Activated CD4-positive, alpha-beta T cell treated with anti-CD3 and anti-CD28 coated beads, Interleukin-2, amount 10 ng/mL, durations not matched to agents 24 days and 14 days (primary cell): ENCODE results near the gene TBX1. TPM values are rescaled to one million over a fixed set of nuclear protein-coding genes. Genes with fewer than 3 reads are reported as not detected.
"Not testable (repeated sequence)": the region's sequence is repeated elsewhere in the genome, so short reads cannot be mapped to it uniquely, and the experiment has no call there.

Experiments
- DNase-seq: peaks from one replicate; pipeline ENCODE4 v3.0.0; 2022
- H3K27ac Mint-ChIP-seq: one replicate; pipeline ENCODE4 v1.8.0; 2022; ENCODE audit warnings: mild to moderate bottlenecking, mixed read lengths
- H3K27me3 Mint-ChIP-seq: one replicate; pipeline ENCODE4 v1.8.0; 2022; ENCODE audit warnings: mixed read lengths
- H3K36me3 Mint-ChIP-seq: one replicate; pipeline ENCODE4 v1.8.0; 2022; ENCODE audit warnings: low read depth, mild to moderate bottlenecking, mixed read lengths
- H3K4me1 Mint-ChIP-seq: one replicate; pipeline ENCODE4 v1.8.0; 2021; ENCODE audit warnings: mixed read lengths
- H3K4me3 Mint-ChIP-seq: one replicate; pipeline ENCODE4 v1.8.0; 2022; ENCODE audit warnings: mild to moderate bottlenecking, moderate library complexity, mixed read lengths
- H3K9me3 Mint-ChIP-seq: one replicate; pipeline ENCODE4 v1.8.0; 2021; ENCODE audit warnings: mixed read lengths
- intact Hi-C: fragments of 100-400 bp; cut with micrococcal nuclease; formaldehyde crosslinking; loops from one replicate; pipeline ENCODE4 v1.15.1; 2023
- total RNA-seq: library from RNA; stranded (reverse); gene quantifications from 2 replicates; pipeline ENCODE4 v1.2.3, GENCODE V29; 2022

Gene TBX1
- total RNA-seq, 1 donor from 2014 or later = not detected

DNA sequence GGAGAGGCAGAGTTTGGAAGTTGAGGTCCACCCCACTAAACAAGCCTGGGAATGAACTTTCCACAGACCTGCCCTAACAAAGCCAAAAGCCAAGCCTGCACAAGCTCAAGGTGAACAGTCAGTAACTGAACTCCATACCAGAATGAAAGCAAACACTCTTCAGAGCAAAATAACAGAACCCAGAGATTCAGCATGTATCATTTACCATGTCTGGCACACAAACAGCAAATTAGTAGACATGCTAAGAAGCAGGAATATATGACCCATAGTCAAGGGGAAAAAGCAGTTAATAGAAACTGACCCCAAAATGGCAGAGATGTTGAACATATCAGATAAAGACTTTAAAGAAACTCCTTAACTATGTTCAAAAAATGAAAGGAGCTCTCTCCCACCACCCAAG is 31.3 kb downstream of the TBX1 start:
- no peaks in the 10 kb centered on the region for H3K27me3 Mint-ChIP-seq
- no peak for DNase-seq
- intact Hi-C loops = no loop called here
- peaks cover 8% of the 10 kb centered on the region for H3K36me3 Mint-ChIP-seq
- H3K27ac Mint-ChIP-seq = no peak overlapping the region
- H3K4me3 Mint-ChIP-seq = no peak overlapping the region
- no peaks in the 10 kb centered on the region for H3K4me1 Mint-ChIP-seq
- no peaks in the 10 kb centered on the region for H3K9me3 Mint-ChIP-seq

DNA sequence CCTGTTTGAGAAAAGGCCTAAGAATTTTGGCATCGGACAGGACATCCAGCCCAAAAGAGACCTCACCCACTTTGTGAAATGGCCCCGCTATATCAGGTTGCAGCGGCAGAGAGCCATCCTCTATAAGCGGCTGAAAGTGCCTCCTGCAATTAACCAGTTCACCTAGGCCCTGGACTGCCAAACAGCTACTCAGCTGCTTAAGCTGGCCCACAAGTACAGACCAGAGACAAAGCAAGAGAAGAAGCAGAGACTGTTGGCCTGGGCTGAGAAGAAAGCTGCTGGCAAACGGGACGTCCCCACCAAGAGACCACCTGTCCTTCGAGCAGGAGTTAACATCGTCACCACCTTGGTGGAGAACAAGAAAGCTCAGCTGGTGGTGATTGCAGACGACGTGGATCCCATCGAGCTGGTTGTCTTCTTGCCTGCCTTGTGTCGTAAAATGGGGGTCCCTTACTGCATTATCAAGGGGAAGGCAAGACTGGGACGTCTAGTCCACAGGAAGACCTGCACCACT is 31.9 kb downstream of the TBX1 start:
- H3K4me1 Mint-ChIP-seq, H3K27me3 Mint-ChIP-seq, H3K9me3 Mint-ChIP-seq, intact Hi-C loops, H3K36me3 Mint-ChIP-seq, H3K27ac Mint-ChIP-seq, DNase-seq, H3K4me3 Mint-ChIP-seq: not testable (repeated sequence)

DNA sequence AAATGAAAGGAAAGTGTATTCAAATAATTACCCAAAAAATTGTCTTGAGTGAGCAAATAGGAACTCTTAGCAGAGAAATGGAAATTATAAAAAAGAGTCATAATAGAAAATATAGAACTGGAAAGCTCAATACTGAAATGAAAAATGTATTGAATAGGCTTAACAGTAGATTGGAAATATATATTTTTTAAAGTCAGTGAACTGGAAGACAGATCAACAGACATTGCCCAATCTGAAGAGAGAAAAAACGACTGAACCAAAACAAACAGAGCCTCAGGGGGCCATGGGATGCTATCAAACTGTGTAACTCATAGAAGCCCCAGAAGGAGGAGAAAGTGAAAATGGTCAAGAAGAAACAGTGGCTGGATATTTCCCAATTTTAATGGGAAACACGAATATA is 32.6 kb downstream of the TBX1 start:
- Mint-ChIP-seq H3K9me3 (no peaks in the 10 kb centered on the region), H3K27ac (no peak overlapping the region), H3K4me3 (no peak overlapping the region), H3K27me3 (no peaks in the 10 kb centered on the region), H3K4me1 (no peaks in the 10 kb centered on the region), H3K36me3 (peaks cover 8% of the 10 kb centered on the region)
- intact Hi-C loops = no loop called here
- no peak for DNase-seq

DNA sequence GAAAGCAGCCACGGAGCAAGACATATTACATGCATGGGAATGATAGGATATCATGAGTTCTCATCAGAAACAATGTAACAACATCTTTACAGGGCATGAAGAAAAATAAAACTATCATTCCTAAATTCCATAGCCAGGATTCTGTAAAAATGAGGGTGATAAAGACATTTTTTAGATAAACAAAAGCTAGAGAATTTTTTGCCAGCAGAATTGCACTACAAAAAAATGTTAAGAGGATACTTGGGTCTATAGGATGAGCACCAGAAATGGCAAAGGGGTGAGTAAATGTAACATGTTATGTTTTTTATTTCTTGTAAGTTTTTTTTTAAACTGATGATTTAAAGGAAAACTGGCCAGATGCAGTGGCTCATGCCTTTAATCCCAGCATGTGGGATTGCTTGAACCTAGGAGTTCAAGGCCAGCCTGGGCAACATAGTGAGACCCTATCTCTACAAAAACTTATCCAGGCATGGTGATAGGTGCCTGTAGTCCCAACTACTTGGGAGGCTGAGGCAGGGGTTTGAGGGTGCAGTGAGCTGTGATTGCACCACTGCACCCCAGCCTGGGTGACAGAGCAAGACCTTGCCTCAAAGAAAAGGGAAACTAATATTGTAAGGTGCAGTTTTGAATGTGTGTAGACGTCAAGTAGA is 33.2 kb downstream of the TBX1 start:
- Mint-ChIP-seq H3K9me3 (no peaks in the 10 kb centered on the region), H3K27me3 (no peaks in the 10 kb centered on the region), H3K36me3 (peaks cover 8% of the 10 kb centered on the region), H3K27ac (no peak overlapping the region), H3K4me1 (no peaks in the 10 kb centered on the region), H3K4me3 (no peak overlapping the region)
- no peak for DNase-seq
- intact Hi-C loops = no loop called here

DNA sequence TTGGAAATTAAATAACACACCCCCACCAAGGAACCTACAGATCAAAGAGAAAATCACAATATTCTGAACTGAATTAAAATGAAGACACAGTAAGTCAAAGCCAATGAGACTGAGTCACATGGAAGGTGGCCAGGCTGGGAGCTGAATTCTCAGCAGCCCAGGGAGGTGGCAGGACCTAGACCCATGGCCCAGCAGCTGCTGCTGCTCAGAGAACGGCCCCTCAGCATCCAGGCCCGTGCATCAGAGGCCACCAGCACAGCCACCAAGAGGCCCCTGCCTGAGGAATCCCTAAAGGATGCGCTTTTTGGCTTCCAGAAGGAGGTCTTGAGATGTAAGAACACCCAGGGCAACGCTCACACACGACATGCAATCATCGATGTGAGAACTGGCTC is 35.0 kb downstream of the TBX1 start:
- H3K4me1 Mint-ChIP-seq = no peaks in the 10 kb centered on the region
- peaks cover 8% of the 10 kb centered on the region for H3K36me3 Mint-ChIP-seq
- intact Hi-C loops = no loop called here
- no peak overlapping the region for H3K27ac Mint-ChIP-seq
- no peak overlapping the region for H3K4me3 Mint-ChIP-seq
- H3K27me3 Mint-ChIP-seq = no peaks in the 10 kb centered on the region
- H3K9me3 Mint-ChIP-seq = no peaks in the 10 kb centered on the region
- DNase-seq = no peak

DNA sequence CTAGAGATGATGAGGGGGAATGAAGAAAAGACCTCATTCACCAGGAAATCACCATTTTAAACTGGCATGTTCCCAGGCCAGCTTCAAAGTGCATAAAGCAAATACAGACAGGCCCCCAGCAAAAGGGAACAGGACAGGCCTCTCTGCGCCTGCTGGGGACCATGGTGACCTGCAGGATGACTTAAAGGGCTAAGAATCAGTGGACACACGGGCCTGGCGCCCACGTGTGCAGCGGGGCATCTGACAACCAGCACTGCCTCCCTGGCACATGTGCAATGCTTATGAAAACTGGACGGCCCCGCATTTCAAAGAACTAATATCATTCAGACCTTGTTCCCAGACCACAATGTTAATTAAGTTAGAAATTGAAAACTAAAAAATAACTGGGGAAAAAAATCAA is 35.6 kb downstream of the TBX1 start:
- intact Hi-C loops = no loop called here
- Mint-ChIP-seq H3K4me3 (no peak overlapping the region), H3K27me3 (no peaks in the 10 kb centered on the region), H3K27ac (no peak overlapping the region), H3K4me1 (no peaks in the 10 kb centered on the region), H3K9me3 (no peaks in the 10 kb centered on the region), H3K36me3 (peaks cover 8% of the 10 kb centered on the region)
- no peak for DNase-seq

DNA sequence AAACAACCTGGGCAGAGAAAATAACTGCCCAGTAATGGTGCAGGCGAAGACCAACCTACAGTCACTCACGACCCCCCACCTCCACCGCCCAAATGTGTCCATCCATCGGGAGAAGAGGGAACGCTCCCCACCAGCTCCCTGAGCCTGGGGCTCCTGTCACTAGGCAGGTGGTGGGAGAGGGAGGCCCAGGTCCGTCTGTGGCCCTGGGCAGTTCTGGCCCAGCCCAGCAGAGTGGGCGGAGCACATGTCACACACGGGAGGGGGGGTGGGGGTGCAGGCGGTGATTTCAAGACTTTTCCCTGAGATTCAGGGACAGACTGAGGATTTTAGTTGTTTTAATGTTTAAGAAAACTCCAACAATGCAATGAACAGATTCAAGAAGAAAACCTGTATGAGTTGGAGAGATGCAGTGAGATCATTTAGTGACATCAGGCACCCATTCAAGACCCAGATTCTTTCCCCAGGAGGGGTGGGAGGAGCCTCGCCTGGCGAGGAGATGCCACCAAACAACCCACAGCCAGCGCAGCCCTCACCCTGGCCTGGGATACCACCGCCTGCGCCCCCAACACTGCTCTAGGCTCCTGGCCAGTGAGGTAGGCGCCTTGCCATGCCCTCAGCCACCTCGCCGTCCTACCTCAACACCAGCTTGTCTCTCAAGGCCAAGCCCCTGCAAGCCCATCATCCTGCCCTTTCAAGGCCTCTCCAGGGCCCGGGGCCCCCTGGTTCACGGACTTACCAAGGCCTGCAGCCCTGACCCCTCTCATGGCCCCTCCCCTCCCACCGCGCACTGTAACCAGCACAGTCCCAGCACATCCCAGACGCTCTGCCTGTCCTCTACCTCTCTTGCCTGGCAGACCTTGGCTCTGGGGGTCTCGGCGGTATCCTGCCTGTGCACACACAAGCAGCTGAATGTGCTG is 36.8 kb downstream of the TBX1 start:
- H3K4me1 Mint-ChIP-seq = no peaks in the 10 kb centered on the region
- no peaks in the 10 kb centered on the region for H3K9me3 Mint-ChIP-seq
- no peak overlapping the region for H3K4me3 Mint-ChIP-seq
- H3K27me3 Mint-ChIP-seq = no peaks in the 10 kb centered on the region
- H3K27ac Mint-ChIP-seq = no peak overlapping the region
- DNase-seq = no peak
- intact Hi-C loops = no loop called here
- peaks cover 6% of the 10 kb centered on the region for H3K36me3 Mint-ChIP-seq

DNA sequence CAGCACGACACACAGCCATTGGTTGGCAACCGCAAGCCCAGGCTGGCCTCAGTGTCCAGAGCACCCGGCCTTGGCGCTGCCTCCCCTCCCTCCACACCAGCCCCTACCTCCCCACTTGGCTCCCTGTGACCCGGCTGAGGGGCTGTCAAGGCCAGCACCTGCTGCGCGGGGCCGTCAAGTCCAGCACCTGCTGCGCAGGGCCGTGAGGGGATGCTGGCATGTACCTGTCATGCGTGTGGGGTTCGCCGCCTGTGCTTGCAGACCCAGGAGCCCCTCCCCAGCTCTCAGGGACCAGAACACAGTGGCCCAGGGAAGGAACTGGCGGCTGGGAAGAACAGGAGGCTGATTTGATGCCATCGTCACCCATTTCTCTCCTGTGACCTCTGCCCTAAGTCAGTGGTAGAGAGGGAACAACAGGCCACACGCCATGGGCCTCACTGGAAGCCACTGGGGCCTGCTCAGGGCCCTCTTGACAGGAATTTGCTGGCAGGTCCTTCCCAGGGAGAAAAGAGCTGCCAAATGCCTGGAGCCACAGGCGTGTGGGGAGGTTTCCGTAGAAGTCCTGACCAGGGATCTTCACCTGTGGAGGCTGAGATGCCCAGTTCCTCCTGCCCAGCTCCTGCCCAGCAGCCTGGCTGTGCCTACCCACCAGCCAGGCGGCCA is 37.6 kb downstream of the TBX1 start:
- Mint-ChIP-seq H3K27ac (no peak overlapping the region), H3K4me1 (no peaks in the 10 kb centered on the region), H3K27me3 (no peaks in the 10 kb centered on the region), H3K36me3 (peaks cover 5% of the 10 kb centered on the region), H3K9me3 (no peaks in the 10 kb centered on the region), H3K4me3 (no peak overlapping the region)
- intact Hi-C loops = no loop called here
- DNase-seq = no peak

DNA sequence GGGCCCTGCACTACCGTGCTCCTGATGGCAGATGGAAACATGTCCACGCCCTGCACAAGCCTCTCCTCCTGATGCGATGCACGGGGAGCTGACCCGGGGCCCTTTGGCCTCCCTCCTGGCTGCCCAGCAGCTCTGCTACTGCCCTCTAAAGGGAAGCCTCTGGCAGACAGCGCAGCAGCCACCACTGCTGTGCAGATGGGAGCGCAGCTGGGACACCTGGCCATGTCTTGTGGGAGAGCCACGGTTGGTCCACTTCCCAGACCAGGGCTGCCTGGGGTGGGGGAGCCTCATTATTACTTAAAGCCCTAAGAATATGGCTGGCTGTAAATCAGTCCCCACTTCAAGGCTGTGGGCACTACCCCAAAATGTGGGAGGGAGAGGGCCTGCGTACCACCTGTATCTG is 38.3 kb downstream of the TBX1 start:
- Mint-ChIP-seq H3K9me3 (no peaks in the 10 kb centered on the region), H3K36me3 (no peaks in the 10 kb centered on the region), H3K4me1 (no peaks in the 10 kb centered on the region), H3K27ac (no peak overlapping the region), H3K4me3 (no peak overlapping the region), H3K27me3 (no peaks in the 10 kb centered on the region)
- intact Hi-C loops = no loop called here
- DNase-seq = no peak

DNA sequence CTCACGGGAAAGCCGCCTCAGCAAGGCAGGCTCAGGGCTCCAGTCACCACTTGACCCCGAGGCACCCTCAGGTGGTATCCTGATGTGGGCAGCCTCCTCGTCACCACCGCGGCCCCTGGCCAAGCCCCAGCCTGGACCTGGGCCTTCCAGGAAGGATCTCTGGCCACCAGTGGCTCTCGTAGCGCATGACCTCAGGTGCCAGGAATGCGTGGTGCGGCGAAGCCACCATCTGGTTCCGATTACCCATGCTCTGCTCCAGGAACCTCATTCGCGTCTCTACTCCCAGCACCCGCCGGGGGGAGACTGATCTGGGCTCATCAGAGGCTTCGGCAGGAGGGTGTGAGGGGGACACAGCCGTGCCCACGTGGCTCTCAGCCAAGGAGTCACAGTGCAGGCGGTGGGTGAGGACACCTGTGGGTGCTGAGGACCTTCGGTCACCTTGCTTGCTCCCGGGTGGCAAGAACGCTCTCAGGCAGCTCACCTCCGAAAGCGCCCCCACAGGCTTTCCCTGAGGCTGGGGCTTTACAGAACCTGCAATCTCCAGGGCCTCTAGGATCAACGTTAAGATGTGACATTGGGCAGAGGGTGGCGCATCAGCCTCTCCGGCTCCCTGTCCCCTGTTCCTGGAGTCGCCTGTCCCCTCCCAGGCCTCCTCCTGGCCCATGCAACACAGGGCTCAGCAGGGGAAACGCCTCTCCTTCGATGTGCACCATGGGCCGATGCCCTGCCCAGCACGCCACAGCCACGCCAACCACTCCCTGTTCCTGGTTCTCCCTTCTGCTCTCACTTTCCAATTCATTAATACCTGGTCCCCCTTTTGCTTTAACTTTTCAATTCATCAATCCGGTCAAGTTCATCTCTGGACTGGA is 39.0 kb downstream of the TBX1 start:
- intact Hi-C loops = no loop called here
- Mint-ChIP-seq H3K27ac (no peak overlapping the region), H3K4me1 (no peaks in the 10 kb centered on the region), H3K36me3 (no peaks in the 10 kb centered on the region), H3K9me3 (no peaks in the 10 kb centered on the region), H3K27me3 (no peaks in the 10 kb centered on the region), H3K4me3 (no peak overlapping the region)
- no peak for DNase-seq

DNA sequence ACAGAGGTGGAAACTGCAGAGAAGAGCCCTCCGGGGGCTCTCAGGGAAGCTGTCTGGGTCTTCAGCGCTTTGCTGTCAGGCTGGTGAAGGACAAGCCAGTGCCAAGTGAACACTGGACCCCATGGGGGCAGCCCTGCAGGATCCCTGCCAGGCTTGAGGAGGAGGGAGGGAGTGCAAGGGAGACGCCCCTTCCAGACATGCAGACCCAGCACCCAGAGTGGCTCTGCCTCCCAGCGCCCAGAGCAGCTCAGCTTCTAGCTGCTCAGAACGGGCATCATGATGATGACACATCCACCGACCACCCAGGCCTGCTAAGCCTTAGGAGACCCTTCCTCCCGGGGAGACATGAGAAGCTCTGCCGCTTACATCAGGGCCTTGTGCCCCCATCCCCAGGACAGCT is 39.7 kb downstream of the TBX1 start:
- Mint-ChIP-seq H3K4me3 (no peak overlapping the region), H3K4me1 (no peaks in the 10 kb centered on the region), H3K9me3 (no peaks in the 10 kb centered on the region), H3K36me3 (no peaks in the 10 kb centered on the region), H3K27ac (no peak overlapping the region), H3K27me3 (no peaks in the 10 kb centered on the region)
- DNase-seq = no peak
- intact Hi-C loops = no loop called here

DNA sequence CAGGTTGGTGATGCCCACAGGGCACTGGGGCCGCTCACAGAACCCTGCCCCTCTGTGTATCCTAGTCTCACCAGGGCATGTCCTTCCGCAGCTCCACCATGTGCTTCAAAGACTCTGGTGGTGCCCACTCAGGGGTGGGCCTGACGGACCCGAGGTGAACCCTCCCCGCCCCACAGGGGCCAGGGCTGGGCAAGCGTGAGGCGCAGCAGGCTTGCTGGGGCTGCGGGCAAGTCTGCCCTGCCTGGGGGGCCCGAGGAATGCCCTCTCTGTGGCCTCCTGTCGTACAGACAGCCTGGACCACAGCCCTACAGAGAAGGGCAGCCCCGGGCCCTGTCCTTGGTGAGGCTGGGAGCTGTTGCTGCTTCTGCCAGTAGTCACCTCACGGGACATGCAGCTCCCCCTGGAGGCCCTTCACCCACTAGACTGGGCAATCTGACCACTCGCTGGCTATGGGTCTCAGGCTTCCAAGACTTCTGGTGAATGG is 40.2 kb downstream of the TBX1 start:
- H3K27me3 Mint-ChIP-seq = no peaks in the 10 kb centered on the region
- no peak overlapping the region for H3K4me3 Mint-ChIP-seq
- H3K9me3 Mint-ChIP-seq = no peaks in the 10 kb centered on the region
- intact Hi-C loops = no loop called here
- no peak overlapping the region for H3K27ac Mint-ChIP-seq
- H3K36me3 Mint-ChIP-seq = no peaks in the 10 kb centered on the region
- no peak for DNase-seq
- H3K4me1 Mint-ChIP-seq = no peaks in the 10 kb centered on the region

DNA sequence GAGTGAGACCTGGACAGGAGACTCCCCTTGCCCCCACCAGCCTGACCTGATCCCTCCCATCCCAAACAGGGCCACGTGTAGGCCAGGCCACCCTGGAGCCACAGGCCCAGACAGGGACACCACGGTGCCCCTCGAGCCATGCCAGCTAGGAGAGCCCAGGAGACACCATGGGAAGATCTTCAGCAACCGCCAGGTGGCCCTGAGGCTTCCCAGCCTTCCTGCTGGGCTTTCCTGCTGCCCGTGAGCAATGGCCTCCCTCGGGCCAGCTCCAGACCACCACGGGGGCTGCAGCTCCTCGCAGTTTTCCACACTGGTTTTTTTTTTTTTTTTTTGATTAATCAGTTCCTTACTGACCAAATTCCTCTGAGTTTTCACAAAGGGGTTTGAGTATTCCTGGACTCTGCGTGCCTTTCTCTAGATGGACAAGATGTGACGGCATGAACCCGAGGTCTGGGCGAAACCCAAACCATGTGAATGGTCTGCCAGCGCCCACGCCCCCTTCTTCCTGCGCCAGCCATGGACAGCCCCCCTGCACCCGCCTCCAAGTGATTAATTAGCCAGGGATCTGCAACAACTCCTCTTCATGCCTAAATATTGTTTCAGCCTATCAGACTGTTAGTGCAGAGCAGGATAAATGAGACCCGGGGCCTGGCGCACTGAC is 40.9 kb downstream of the TBX1 start:
- Mint-ChIP-seq H3K4me3 (no peak overlapping the region), H3K36me3 (no peaks in the 10 kb centered on the region), H3K27me3 (no peaks in the 10 kb centered on the region), H3K9me3 (no peaks in the 10 kb centered on the region), H3K27ac (no peak overlapping the region), H3K4me1 (no peaks in the 10 kb centered on the region)
- DNase-seq = no peak
- intact Hi-C loops = no loop called here
